Measurements from ENCODE around the gene ARHGAP27. TPM values are rescaled to one million over a fixed set of nuclear protein-coding genes. Genes with fewer than 3 reads are reported as not detected.

Gene ARHGAP27
- total and polyA plus RNA-seq, 2 of the 13 experiments (the other 11 are each of a cell fraction or from before 2014, with no cell fraction given) = 15.5 to 18.9 TPM

- Histone ChIP-seq H3K4me2 (ENCODE audit: low read depth, low read length) (peak overlapping the region; percentile 93), H3K9me3 (ENCODE audit: low read length) (no peaks in the 10 kb centered on the region), H3K4me3 (replicated peaks in 1 of 3; ENCODE audit: insufficient read depth in 1 of 3, low read depth in 2 of 3, low read length in 3 of 3) (peak overlapping the region; percentile 52 to 82 (median 66)), H3K27me3 (ENCODE audit: control insufficient read depth in 1 of 2, insufficient read depth in 2 of 2, low read length in 2 of 2) (peaks cover 2 to 38% of the 10 kb centered on the region in 2 experiments; a peak in 4 of 5 replicates), H3K4me1 (ENCODE audit: insufficient read depth, low read length) (peaks cover 47% of the 10 kb centered on the region), H3K79me2 (ENCODE audit: insufficient read depth, low read length) (no peaks in the 10 kb centered on the region), H4K20me1 (ENCODE audit: insufficient read depth, low read length) (0 out of 2 replicates have a peak, but pooled peaks cover 4% of the 10 kb centered on the region), H2AFZ (ENCODE audit: low read length) (no peak overlapping the region), H3K36me3 (replicated peaks in 1 of 2; ENCODE audit: control insufficient read depth in 1 of 2, insufficient read depth in 2 of 2, low read length in 2 of 2) (no peaks in the 10 kb centered on the region), H3K9ac (ENCODE audit: insufficient read depth, low read depth, low read length) (peak overlapping the region; percentile 35; the same call in 1 of the 2 replicates), H3K27ac (ENCODE audit: extremely low read length, insufficient read depth, low read length) (no peak overlapping the region)
- POLR2A ChIA-PET = interaction anchor here (1.2 to 1.3 kb wide), 3 partner anchors 25 to 283 kb away, joined by 4 read pairs; partner anchors contain the start of gene HEXIM1
- BruUV-seq (replicated peaks) = no TSS peak
- CTCF ChIA-PET (ENCODE audit: low intra/inter-chr PET ratio, low total read pairs) = no interaction called here
- WGBS (ENCODE audit: low lambda C conversion rate) = under 1% methylated on average over 40 of the region's 64 CpGs
- ATAC-seq (peak; percentile 61), DNase-seq (ENCODE audit: low spot score) (peak; percentile 76), FAIRE-seq (no peak)
- in situ Hi-C loops (cut with HindIII; ENCODE audit: extremely low pct_ligation_motif_present, low pct_unique_long_range_greater_than_20kb) (no loop called here), intact Hi-C loops (cut with micrococcal nuclease; ENCODE audit: unreplicated experiment) (no loop called here)
- TF ChIP-seq CENPBD1 (CRISPR knock-in tag; IDR thresholded peaks at IDR 0.05; ENCODE audit: borderline replicate concordance, low read depth) (no peak), STAG1 (CRISPR knock-in tag; IDR thresholded peaks at IDR 0.05) (no peak), POGK (CRISPR knock-in tag; conservative IDR thresholded peaks at IDR 0.05) (no peak), RXRB (CRISPR knock-in tag; IDR thresholded peaks at IDR 0.05; ENCODE audit: borderline replicate concordance) (peak; percentile 16; the same call in 1 of the 2 replicates), RARA (CRISPR knock-in tag; IDR thresholded peaks at IDR 0.05) (no peak; the same call in 1 of the 2 replicates), MTF1 (CRISPR knock-in tag; IDR thresholded peaks at IDR 0.05) (no peak), TMF1 (CRISPR knock-in tag; IDR thresholded peaks at IDR 0.05; ENCODE audit: low read depth) (0 out of 2 replicates have a peak, but pooled peaks have one; percentile 40), ZNF724P (CRISPR knock-in tag; IDR thresholded peaks at IDR 0.05; ENCODE audit: borderline replicate concordance) (no peak), ZNF30 (CRISPR knock-in tag; IDR thresholded peaks at IDR 0.05) (no peak), SP2 (CRISPR knock-in tag; IDR thresholded peaks at IDR 0.05) (no peak), ZNF670 (CRISPR knock-in tag; IDR thresholded peaks at IDR 0.05; ENCODE audit: borderline replicate concordance) (0 out of 2 replicates have a peak, but pooled peaks have one; percentile 65), ETV6 (CRISPR knock-in tag; conservative IDR thresholded peaks at IDR 0.05) (no peak; the same call in 1 of the 2 replicates), ETS1 (CRISPR knock-in tag; IDR thresholded peaks at IDR 0.05) (no peak), SRSF4 (IDR thresholded peaks at IDR 0.05; ENCODE audit: low read depth, low read length, poor library complexity, severe bottlenecking) (no peak), ZNF788 (CRISPR knock-in tag; IDR thresholded peaks at IDR 0.05; ENCODE audit: borderline replicate concordance) (no peak), HMGA1 (CRISPR knock-in tag; conservative IDR thresholded peaks at IDR 0.05) (no peak), CREB3 (CRISPR knock-in tag; IDR thresholded peaks at IDR 0.05) (no peak), ZNF569 (CRISPR knock-in tag; IDR thresholded peaks at IDR 0.05; ENCODE audit: borderline replicate concordance) (no peak)
- TF ChIP-seq, protein P1, sequence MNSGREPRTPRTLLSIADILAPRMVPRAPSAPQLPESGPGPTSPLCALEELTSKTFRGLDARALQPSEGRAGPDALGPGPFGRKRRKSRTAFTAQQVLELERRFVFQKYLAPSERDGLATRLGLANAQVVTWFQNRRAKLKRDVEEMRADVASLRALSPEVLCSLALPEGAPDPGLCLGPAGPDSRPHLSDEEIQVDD (CRISPR knock-in tag; IDR thresholded peaks at IDR 0.05; ENCODE audit: borderline replicate concordance) = no peak
Observed at GRCh38 chr17:45431531-45432404, 902 bp downstream of the ARHGAP27 start.

Measured in HepG2 (cell line).